Renal pelvis (tissue), 12 donors: ENCODE results near the gene CFAP410. TPM values are rescaled to one million over a fixed set of nuclear protein-coding genes. Genes with fewer than 3 reads are reported as not detected.

Source experiments
- DNase-seq: peaks from one replicate; pipeline ENCODE4 v3.0.0-alpha.2; 2013
- long read RNA-seq, 16 experiments: transcript quantifications; one replicate each; lab custom pipeline, GENCODE V29; 2026
- polyA plus RNA-seq, 3 donors: library from polyadenylated mRNA; unstranded; fragments of 120-200 nt; gene quantifications; one replicate each; pipeline ENCODE4 v1.2.1, GENCODE V29; 2013; ENCODE audit not compliant: insufficient read length in 3 of 3

Gene CFAP410
- 10 to 100 TPM; 32.6 to 37.0 (median 33.0) TPM for polyA plus RNA-seq
- long read RNA-seq, donor 1, partial matches to known transcripts = 0 of 14 reads
- long read RNA-seq, donor 1, other reads (novel, unspliced or antisense) = 11 of 14 reads
- long read RNA-seq, donor 2, partial matches to known transcripts = 0 of 13 reads
- long read RNA-seq, donor 2, other reads (novel, unspliced or antisense) = 11 of 13 reads
- long read RNA-seq, donor 3, partial matches to known transcripts = 0 of 8 reads
- long read RNA-seq, donor 3, other reads (novel, unspliced or antisense) = 5 of 8 reads
- long read RNA-seq, donor 4, partial matches to known transcripts = 0 of 19 reads
- long read RNA-seq, donor 4, other reads (novel, unspliced or antisense) = 13 of 19 reads
- long read RNA-seq, donor 5, partial matches to known transcripts = 0 of 1 reads
- long read RNA-seq, donor 5, other reads (novel, unspliced or antisense) = 0 of 1 reads
- long read RNA-seq, donor 6 = 0 reads
- long read RNA-seq, donor 7, partial matches to known transcripts = 11 of 27 reads
- long read RNA-seq, donor 7, other reads (novel, unspliced or antisense) = 12 of 27 reads
- long read RNA-seq, donor 8, partial matches to known transcripts = 0 of 2 reads
- long read RNA-seq, donor 8, other reads (novel, unspliced or antisense) = 0 of 2 reads
- long read RNA-seq, donor 9, partial matches to known transcripts = 0 of 16 reads
- long read RNA-seq, donor 9, other reads (novel, unspliced or antisense) = 14 of 16 reads
- long read RNA-seq, donor 10, partial matches to known transcripts = 0 of 1 reads
- long read RNA-seq, donor 10, other reads (novel, unspliced or antisense) = 0 of 1 reads
- long read RNA-seq, donor 11, partial matches to known transcripts = 0 of 2 reads
- long read RNA-seq, donor 11, other reads (novel, unspliced or antisense) = 0 of 2 reads
- long read RNA-seq, donor 12, partial matches to known transcripts = 0 of 19 reads
- long read RNA-seq, donor 12, other reads (novel, unspliced or antisense) = 17 of 19 reads
- long read RNA-seq, donor 13, partial matches to known transcripts = 0 of 3 reads
- long read RNA-seq, donor 13, other reads (novel, unspliced or antisense) = 0 of 3 reads
- long read RNA-seq, donor 14, partial matches to known transcripts = 6 of 26 reads
- long read RNA-seq, donor 14, other reads (novel, unspliced or antisense) = 16 of 26 reads
- long read RNA-seq, donor 15, partial matches to known transcripts = 0 of 8 reads
- long read RNA-seq, donor 15, other reads (novel, unspliced or antisense) = 7 of 8 reads
- long read RNA-seq, donor 16, partial matches to known transcripts = 0 of 10 reads
- long read RNA-seq, donor 16, other reads (novel, unspliced or antisense) = 8 of 10 reads

DNA sequence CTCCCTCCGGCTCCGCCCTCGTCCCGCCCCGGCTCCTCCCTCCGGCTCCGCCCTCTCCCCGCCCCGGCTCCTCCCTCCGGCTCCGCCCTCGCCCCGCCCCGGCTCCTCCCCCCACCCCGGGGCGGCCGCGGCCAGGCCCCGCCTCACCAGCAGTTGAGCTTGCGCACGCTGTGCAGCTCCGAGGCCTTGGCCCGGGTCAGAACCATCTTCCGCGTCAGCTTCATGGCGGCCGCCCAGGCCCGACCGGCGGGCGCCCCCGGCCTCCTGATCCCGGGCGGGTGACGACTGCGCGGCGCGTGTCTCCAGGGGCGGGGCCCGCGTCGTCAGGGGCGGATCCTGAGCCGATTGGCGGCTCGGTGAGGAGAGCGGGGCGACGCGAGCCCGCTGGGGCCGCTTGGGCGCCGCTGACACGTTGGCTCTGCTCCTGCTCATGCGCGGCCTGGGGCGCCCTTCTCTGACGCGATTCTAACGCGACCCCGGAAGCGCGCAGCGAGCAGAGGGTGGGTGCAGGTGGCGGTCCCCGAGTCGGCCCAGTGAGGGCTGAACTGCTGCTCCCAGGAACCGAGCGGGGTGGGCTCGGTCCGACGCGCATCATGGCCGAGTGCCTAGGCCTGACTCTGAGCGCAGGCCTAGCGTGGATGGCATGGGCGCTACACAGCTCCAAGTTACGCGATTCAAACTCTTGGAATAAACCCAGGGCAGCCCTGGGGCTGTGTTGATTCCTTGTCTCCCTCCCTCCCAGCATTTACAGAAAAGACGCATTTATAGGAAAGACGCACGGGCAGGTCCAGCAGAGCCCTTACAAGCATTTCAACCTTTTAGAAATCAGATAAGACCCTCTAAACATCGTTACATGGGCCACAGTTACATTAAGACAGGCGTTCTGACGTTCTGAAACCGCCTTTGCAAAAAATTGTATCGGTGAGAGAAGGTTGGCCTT lies at the start of gene CFAP410:
Gene CFAP410 (minus strand): TSS at position 420 of the 940 bp plus-strand sequence. CDS start 196 bp downstream, at position 224.
- DNase-seq = peak; percentile 93

DNA sequence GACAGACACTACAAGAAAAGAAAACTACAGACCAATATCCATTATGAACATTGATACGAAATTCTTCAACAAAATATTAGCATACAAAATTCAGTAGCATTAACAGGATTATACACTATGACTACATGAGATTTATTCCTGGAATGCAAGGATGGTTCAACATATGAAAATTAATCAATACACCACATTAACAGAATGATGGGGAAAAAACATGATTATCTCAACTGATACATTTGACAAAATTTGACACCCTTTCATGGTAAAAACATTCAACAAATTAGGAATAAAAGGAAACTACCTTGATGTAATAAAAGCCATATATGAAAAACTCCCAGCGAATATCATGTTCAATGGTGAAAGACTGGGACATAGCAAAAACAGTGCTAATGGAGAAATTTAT lies 45.8 kb upstream of the CFAP410 start:
- DNase-seq = no peak

DNA sequence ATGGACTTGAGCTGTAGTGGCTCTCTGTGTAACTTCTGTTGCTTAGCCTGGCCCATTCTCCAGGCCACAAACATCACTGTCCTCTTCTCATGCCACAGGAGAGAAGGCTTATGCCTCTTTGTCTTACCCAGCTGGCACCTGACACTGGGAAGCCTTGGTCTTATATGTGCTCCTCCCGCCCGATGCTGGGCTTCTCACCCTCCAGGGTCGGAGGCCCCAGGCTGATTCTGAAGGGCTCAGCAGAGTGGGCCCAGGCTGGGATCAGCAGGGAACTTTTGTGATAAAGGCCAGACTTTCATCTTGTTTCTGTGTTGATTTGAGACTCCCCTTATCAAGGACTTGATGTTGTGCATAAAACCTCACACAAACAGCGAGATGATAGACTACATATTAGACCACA lies 44.0 kb upstream of the CFAP410 start:
- DNase-seq = no peak

DNA sequence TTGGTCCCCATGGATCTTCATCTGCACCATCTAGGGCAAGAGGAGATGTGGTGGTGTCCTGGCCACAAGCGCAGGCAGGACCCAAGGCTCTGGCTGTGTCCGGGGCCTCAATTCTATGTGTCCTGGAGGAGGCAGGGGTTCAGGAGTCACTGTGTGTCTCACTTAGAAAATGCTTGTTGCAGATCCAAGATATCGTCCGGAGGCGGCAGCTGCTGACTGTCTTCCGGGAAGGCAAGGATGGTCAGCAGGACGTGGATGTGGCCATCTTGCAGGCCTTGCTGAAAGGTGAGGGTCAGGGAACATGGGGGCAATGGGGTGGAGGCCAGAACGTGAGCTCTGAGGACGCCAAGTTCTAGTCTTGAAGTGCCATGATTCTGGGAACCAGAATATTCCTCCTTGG lies 43.3 kb upstream of the CFAP410 start:
- no peak for DNase-seq

DNA sequence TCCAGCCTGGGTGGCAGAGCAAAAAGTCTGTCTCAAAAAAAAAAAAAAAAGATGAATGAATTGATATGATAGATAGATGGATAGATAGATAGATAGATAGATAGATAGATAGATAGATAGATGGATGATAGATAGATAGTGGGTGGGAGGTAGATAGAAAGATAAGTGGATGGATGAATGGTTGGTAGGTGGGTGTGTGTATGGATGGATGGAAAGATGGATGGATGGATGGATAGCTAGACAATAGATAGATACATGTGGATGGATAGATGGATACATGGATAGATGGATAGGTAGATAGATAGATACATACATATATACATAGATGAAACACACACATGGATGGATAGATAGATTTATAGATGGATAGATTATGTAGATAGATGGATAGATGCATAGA lies 42.7 kb upstream of the CFAP410 start:
- no peak for DNase-seq

DNA sequence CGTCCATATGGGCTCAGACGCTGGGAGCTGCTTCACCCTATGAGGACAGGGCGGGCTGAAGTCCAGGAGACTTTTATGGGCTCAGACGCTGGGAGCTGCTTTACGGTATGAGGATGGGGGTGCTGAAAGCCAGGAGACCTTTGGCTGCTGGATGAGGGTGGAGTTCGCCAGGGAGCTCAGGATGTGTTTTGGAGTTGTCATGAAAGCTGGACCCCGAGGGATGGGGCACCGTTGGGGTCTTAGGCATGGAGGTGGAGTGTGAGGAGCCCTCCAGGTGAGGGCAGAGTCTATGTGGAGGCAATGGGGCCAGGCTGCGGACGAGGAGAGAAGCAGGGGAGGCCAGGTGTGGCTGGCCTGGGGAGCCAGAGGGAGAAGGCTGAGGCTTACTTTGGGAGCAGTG lies 41.7 kb upstream of the CFAP410 start:
- DNase-seq = no peak

DNA sequence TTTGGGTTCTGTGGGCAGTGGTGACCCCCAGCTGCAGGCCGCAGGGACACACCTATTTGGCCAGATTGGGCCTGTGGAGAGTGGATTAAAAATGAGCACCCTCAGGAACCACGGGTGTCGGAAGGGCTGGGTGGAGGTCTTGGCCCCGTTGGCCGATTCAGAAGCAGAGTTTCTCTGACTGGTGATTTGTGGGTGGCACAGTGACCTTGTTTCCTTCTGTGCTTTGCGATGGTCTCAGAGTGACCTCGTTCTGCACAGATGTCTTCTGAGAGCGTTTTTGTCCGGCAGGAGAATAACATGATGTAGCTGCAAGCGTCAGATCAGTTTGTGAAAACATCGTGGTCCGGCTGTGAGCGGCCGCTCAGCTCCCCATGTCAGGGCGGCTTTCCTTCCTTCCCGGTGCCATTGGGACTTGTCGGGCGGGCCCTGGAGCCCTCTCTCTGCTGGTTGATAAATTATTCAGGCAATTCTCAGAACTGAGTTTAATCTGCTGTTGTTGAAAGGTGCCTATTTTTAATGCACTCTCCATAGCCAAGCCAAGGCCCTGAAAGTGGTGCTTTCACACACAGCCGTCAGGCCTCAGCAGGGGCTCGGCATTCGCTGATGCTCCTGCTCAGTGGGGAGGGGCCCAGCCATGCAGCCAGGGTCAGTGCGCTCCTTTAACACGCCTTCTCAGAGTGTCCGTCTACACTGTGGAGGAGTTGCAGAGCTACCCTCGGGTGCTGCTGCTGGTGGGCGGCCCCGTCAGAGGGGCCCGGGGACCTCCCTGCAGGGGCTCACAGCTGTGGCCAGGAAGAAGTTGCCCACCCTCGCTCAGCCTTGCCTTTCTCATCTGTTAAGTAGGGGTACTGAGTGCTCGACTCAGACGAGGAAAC lies 41.0 kb upstream of the CFAP410 start:
- peak; percentile 7 for DNase-seq

DNA sequence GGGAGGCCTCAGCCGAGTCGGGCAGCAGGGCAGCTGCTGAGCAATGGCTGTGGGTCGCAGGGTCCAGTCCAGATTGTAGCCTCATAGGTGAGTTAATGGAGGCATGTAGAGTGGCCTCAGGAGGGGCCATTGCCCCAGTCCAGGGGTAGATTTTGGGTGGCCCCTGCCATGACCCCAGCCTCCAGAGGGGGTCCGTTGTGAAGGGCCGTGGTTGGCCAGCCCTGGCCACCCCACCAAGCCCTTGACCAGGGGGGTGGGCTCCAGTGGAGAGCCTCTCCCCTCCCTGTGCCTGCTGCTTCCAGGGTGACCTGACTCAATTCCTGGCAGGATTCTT lies 40.3 kb upstream of the CFAP410 start:
- no peak for DNase-seq

DNA sequence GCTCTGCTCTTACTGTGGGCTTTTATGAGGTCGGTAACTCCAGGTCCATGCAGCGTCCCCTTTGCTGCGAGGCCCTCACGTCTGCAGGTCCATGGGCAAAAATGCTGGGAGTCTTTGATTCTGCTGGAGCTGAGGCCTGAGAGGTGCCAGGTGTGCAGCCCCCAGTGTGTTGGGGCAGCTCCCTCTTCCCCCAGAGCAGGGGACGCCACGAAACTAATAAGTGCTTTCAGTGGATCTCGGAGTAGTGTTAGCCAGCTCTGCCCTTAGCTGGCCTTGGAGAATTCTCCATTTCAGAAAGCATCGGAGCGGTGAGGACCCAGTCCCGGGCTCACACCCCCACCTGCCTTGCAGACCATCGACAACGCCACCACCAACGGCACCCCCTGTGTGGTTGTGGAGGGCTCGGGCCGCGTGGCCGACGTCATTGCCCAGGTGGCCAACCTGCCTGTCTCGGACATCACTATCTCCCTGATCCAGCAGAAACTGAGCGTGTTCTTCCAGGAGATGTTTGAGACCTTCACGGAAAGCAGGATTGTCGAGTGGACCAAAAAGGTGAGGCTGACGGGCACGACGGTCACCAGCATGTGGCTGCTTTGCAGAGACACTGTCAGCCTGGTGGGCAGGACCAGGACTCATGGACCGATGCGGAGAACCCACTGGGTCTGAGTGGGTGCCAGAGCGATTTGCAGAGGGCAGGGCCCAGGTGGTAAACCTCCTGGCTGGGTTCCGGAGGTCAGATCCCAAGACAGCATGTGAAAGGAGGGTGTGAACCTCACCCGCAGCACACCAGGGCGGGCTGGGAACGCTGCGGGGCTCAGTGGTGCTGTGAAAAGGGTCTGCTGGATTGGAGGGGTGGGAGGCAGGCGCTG lies 39.7 kb upstream of the CFAP410 start:
- no peak for DNase-seq

DNA sequence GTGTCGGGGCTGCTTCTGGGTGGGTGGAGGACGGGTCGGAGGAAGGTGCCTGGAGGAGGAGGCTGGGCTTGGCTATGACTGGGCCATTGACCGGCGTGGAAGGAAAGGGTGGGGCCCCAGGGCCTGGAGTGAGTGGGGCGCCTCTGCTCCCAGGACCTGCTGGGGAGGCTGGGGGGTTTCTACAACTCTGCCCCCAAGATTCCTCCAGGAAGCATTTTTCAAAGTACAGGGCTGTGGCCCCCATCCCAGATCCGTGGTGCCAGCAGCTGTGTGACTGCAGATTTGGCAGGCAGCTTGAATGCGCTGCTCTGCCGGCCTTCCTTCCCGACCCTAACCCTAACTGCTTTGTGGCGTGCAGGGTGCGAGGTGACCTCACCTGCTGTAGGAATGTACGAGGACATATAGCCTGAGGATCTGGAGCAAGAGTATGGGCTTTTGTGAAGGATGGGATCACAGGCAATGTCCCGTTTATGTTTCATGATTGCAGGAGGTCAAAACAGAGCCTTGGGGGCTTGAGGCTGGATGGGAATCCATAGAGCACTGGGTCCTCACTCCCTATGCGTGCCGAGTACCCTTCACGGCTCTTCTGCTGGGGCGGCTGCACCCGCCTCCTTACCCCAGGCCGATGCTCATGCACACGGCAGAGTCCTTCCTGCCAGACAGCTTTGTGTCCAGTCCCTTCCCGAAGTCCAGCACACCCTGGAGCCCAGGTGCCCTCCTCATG lies 38.9 kb upstream of the CFAP410 start:
- DNase-seq = no peak

DNA sequence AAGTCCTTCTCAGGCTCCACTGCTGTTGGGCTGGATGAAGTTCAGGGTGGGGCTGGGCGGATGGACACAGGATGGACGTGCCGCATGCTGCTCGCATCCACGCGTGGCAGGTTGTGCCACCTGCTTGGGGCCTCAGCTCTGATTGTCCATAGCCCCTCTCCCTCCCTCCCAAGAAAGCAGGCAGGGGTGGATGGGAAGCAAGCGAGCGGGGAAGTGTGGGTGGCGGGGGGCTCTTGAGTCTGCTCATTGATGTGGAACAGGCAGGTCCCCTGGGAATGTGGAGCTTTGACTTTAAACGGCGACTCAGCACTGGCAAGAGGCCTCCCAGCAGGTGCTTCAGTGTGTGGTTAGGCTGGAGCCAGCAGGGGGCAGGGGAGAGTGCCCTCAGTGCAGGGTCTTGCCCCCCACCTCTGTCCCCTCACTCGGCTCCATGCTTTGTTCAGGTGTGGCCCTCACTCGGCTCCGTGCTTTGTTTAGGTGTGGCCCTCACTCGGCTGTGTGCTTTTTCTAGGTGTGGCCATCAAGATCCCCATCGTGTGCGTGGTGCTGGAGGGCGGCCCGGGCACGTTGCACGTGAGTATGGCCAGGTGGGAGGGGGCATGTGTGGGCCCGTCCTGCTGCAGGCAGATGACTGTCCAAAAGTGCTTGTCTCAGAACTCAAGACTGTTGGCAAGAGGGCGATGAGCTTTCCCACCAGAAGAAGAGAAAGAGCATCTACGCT lies 38.2 kb upstream of the CFAP410 start:
- no peak for DNase-seq

DNA sequence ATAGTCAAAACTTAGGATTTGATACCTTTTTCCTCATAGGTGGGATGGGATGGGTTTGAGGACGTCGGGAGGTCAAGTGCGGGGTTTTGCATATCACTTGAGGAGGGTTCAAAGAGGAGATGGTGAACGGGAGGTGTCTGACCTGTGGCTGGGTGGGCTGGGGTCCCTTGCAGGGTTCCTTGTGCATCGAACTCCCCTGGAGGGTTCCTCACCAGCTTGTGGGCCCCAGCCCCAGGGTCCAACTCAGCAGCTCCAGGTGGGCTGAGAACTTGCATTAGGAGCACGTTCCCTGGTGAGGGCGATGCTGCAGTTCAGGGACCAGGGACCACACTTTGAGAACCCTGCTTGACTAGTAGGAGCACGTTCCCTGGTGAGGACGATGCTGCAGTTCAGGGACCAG lies 37.4 kb upstream of the CFAP410 start:
- DNase-seq = no peak

DNA sequence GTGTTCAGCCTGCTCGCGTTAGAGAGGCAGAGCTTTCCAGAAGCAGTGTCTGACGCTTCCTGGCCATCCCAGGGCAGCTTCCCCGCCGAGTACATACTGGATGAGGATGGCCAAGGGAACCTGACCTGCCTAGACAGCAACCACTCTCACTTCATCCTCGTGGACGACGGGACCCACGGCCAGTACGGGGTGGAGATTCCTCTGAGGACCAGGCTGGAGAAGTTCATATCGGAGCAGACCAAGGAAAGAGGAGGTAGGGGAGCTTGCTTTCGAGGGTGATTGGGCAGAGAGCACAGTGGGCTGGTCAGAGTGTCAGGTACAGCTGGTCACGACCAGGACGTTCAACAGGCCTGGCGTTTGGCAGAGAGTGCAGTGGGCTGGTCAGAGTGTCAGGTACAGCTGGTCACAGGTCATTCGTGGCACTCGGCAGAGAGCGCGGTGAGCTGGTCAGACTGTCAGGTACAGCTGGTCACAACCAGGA lies 36.6 kb upstream of the CFAP410 start:
- no peak for DNase-seq

DNA sequence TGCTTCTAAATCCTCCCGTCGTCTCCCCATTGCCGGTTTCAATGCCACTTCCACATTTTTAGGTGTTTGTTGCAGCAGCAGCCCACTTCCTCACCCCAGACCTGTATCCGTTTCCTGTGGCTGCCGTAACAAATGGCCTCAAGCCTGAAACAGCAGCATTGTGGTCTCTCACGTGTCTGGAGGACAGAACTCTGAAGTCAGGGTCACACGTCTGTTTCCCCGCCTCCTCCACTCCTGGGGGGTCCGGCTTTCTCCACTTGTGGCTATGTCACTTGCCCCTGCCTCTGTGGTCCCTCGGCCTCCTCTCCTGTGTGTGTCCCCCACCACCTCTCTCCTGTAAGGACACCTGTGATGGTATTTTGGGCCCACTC lies 36.1 kb upstream of the CFAP410 start:
- DNase-seq = no peak

DNA sequence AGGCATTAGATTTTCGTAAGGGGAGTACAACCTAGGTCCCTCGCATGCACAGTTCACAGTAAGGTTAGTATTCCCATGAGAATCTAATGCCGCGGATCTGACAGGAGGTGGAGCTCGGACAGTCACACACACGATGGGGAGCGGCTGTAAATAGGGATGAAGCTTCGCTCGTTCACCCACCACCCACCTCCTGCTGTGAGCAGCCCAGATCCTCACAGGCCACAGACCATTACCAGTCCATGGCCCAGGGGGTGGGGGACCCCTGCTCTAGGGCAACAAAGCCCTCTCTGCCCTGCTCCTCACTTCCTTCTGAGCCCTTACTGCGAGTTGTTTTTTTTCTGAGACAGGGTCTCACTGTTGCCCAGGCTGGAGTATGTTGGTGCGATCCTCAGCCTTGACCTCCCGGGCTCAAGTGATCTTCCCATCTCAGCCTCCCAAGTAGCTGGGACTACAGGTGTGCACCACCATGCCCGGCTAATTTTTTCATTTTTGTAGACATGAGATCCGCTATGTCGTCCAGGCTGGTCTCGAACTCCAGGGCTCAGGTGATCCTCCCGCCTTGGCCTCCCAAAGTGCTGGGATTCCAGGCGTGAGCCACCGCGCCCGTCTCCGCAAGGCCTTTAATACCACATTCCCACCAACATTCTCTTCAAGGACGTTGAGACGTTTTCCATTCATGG lies 35.6 kb upstream of the CFAP410 start:
- no peak for DNase-seq

DNA sequence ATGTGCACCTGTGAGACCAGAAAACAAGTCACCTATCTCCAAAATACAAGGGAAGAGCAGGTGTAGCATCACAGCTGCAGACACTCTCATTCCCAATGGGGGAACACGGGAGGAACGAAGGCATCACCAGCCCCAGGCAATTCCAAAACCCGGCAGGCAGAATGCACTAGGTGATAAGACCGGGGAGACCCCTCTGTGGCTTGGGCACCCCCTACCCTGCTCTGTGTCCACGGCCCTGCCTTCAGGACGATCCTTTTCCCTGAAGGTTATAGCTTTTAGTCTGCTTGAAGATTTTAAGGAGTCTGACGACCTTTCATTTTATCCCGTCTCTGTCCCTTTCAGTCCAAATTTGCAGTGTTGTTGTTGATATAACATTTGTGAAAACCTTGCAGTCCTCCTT lies 33.4 kb upstream of the CFAP410 start:
- no peak for DNase-seq

DNA sequence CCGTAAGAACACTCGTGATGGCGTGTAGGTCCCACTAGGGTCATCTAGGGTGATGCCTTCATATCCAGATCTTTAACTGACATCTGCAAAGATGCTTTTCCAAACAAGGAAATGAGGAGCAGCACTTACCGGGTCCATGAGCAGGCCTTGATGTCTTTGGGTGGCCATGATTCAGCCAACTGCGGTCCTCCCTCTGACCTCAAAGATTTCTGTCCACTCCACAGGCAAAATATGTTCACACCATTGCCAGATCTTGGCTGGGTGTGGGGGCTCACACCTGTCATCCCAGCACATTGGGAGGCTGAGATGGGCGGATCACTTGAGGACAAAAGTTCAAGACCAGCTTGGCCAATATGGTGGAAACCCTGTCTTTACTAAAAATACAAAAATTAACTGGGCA lies 32.4 kb upstream of the CFAP410 start:
- no peak for DNase-seq
